Measurements from ENCODE around the gene IFT43. TPM values are rescaled to one million over a fixed set of nuclear protein-coding genes. Genes with fewer than 3 reads are reported as not detected.

The IFT43 gene
- total RNA-seq, 1 experiment from 2014 or later, result 24.2 TPM

DNA sequence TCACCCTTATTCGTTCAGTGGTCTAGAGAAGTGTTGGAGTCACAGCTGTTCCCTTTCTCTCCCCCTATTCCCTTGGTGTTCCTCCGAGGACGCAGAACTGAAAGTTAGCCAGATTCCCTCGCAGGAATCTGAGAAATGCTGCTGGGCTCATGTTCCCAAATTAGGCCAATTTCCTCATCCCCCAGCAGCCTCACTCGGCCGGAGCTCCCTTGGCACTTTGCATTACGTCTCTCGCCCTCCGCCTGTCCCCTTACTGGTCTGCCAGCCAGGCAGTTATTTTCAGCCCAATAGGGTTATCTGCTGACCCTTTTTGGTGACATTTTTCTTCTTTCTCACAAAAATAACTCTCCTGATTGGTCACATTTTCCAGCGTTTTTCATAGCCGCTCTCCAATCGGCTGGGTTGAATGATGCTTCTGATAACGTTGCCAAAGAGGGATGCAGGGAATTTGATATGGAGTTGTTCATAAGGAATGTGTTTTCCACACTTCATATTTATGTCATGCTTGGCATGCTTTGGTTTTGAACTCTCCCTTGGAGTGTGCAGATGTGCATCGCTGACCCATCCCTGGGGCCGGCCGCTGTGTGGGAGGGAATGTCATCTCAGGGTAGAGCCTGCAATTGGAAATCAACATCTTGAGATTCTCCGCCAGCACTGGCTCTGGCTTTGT is 9.9 kb downstream of the IFT43 start:
- H3K9me2 ChIP-seq (ENCODE audit: insufficient read depth), result no peaks in the 10 kb centered on the region
- BruUV-seq (replicated peaks), result no TSS peak
- DNase-seq (ENCODE audit: low read depth, low spot score), result no peak
- ChIA-PET RAD21 (ENCODE audit: low non-redundant PET in 1 of 2, low total read pairs in 2 of 2, uncharacterized antibody in 2 of 2, unreplicated experiment in 2 of 2) (no interaction called here), POLR2A (no interaction called here), CTCF (no interaction called here)
- peaks cover 4 to 24% of the 10 kb centered on the region in 2 experiments; a peak in 2 of 4 replicates for H3K36me3 ChIP-seq (ENCODE audit: control insufficient read depth in 1 of 2, insufficient read depth in 2 of 2, low read length in 2 of 2)
- H2AFZ ChIP-seq (ENCODE audit: low read depth, low read length, poor library complexity, severe bottlenecking), result no peak overlapping the region
- H3K79me2 ChIP-seq (ENCODE audit: insufficient read depth, low read length), result no peaks in the 10 kb centered on the region
- intact Hi-C loops (cut with micrococcal nuclease), result no loop called here
- H3K9ac ChIP-seq (ENCODE audit: low read length), result no peak overlapping the region
- ATAC-seq, result no peak
- H3K4me3 ChIP-seq (replicated peaks in 1 of 2; ENCODE audit: low read depth in 1 of 2, low read length in 2 of 2), result no peak overlapping the region
- no peaks in the 10 kb centered on the region for H3K27me3 ChIP-seq (ENCODE audit: insufficient read depth, low read length)
- H3K4me1 ChIP-seq (ENCODE audit: control insufficient read depth in 1 of 2, insufficient read depth in 2 of 2, low read length in 2 of 2), result no peaks in the 10 kb centered on the region
- H3K27ac ChIP-seq (ENCODE audit: low read depth, low read length), result no peak overlapping the region
- no peaks in the 10 kb centered on the region for H3K9me3 ChIP-seq (ENCODE audit: control insufficient read depth in 1 of 2, insufficient read depth in 1 of 2, low read depth in 1 of 2, low read length in 2 of 2)
- TF ChIP-seq, protein P1, sequence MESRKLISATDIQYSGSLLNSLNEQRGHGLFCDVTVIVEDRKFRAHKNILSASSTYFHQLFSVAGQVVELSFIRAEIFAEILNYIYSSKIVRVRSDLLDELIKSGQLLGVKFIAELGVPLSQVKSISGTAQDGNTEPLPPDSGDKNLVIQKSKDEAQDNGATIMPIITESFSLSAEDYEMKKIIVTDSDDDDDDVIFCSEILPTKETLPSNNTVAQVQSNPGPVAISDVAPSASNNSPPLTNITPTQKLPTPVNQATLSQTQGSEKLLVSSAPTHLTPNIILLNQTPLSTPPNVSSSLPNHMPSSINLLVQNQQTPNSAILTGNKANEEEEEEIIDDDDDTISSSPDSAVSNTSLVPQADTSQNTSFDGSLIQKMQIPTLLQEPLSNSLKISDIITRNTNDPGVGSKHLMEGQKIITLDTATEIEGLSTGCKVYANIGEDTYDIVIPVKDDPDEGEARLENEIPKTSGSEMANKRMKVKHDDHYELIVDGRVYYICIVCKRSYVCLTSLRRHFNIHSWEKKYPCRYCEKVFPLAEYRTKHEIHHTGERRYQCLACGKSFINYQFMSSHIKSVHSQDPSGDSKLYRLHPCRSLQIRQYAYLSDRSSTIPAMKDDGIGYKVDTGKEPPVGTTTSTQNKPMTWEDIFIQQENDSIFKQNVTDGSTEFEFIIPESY (IDR thresholded peaks at IDR 0.05; ENCODE audit: extremely low read depth, insufficient replicate concordance, low read length), result no peak
- TF ChIP-seq POLR2AphosphoS5 (IDR thresholded peaks at IDR 0.05; ENCODE audit: low read depth, low read length), result no peak
- TF ChIP-seq, protein P2, sequence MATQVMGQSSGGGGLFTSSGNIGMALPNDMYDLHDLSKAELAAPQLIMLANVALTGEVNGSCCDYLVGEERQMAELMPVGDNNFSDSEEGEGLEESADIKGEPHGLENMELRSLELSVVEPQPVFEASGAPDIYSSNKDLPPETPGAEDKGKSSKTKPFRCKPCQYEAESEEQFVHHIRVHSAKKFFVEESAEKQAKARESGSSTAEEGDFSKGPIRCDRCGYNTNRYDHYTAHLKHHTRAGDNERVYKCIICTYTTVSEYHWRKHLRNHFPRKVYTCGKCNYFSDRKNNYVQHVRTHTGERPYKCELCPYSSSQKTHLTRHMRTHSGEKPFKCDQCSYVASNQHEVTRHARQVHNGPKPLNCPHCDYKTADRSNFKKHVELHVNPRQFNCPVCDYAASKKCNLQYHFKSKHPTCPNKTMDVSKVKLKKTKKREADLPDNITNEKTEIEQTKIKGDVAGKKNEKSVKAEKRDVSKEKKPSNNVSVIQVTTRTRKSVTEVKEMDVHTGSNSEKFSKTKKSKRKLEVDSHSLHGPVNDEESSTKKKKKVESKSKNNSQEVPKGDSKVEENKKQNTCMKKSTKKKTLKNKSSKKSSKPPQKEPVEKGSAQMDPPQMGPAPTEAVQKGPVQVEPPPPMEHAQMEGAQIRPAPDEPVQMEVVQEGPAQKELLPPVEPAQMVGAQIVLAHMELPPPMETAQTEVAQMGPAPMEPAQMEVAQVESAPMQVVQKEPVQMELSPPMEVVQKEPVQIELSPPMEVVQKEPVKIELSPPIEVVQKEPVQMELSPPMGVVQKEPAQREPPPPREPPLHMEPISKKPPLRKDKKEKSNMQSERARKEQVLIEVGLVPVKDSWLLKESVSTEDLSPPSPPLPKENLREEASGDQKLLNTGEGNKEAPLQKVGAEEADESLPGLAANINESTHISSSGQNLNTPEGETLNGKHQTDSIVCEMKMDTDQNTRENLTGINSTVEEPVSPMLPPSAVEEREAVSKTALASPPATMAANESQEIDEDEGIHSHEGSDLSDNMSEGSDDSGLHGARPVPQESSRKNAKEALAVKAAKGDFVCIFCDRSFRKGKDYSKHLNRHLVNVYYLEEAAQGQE (IDR thresholded peaks at IDR 0.05; ENCODE audit: low read depth), result no peak
- no peak for TF ChIP-seq SIN3A (IDR thresholded peaks at IDR 0.05; ENCODE audit: low read depth)
- no peak for TF ChIP-seq CEBPB (IDR thresholded peaks at IDR 0.05; ENCODE audit: low read depth)
- TF ChIP-seq POLR2A (IDR thresholded peaks at IDR 0.05; ENCODE audit: borderline replicate concordance, extremely low read depth, insufficient read depth, insufficient read length), result no peak
- TF ChIP-seq, protein P3, sequence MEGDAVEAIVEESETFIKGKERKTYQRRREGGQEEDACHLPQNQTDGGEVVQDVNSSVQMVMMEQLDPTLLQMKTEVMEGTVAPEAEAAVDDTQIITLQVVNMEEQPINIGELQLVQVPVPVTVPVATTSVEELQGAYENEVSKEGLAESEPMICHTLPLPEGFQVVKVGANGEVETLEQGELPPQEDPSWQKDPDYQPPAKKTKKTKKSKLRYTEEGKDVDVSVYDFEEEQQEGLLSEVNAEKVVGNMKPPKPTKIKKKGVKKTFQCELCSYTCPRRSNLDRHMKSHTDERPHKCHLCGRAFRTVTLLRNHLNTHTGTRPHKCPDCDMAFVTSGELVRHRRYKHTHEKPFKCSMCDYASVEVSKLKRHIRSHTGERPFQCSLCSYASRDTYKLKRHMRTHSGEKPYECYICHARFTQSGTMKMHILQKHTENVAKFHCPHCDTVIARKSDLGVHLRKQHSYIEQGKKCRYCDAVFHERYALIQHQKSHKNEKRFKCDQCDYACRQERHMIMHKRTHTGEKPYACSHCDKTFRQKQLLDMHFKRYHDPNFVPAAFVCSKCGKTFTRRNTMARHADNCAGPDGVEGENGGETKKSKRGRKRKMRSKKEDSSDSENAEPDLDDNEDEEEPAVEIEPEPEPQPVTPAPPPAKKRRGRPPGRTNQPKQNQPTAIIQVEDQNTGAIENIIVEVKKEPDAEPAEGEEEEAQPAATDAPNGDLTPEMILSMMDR (IDR thresholded peaks at IDR 0.05 in 2 of 3, conservative IDR thresholded peaks at IDR 0.05 in 1 of 3; ENCODE audit: borderline replicate concordance in 1 of 3, insufficient read depth in 1 of 3, low read depth in 2 of 3, low read length in 2 of 3), result no peak
- no peak for TF ChIP-seq TCF7L2 (IDR thresholded peaks at IDR 0.05; ENCODE audit: borderline replicate concordance, extremely low read depth, insufficient read depth, insufficient read length)
- no peak for TF ChIP-seq SP1 (IDR thresholded peaks at IDR 0.05; ENCODE audit: low read depth)
- H4K20me1 ChIP-seq (ENCODE audit: insufficient read depth), result no peaks in the 10 kb centered on the region
- H3K4me2 ChIP-seq (ENCODE audit: low read length), result no peak overlapping the region

Measured in HCT116 (cell line).